HG03066 (cell line): ENCODE measurements around the gene RXRA.

Experiments used
- ATAC-seq: cut with Tn5 transposase; IDR thresholded peaks from one replicate; pipeline ENCODE4 v1.9.1; 2021; ENCODE audit warnings: low read depth; ENCODE audit not compliant: unreplicated experiment

RXRA gene

GRCh38 chr9:134408389-134408788, 82.1 kb downstream of the RXRA start:
- no peak for ATAC-seq

- ATAC-seq = no peak
These were observed 82.9 kb downstream of the RXRA start for GRCh38 chr9:134408939-134409737.

GRCh38 chr9:134410071-134410834, 84.0 kb downstream of the RXRA start:
- no peak for ATAC-seq

GRCh38 chr9:134410835-134411217, 84.6 kb downstream of the RXRA start:
- no peak for ATAC-seq

- ATAC-seq = no peak
These were observed 85.4 kb downstream of the RXRA start for GRCh38 chr9:134411440-134412297.

GRCh38 chr9:134412298-134412711, 86.0 kb downstream of the RXRA start:
- ATAC-seq = no peak

- no peak for ATAC-seq
These were observed 87.0 kb downstream of the RXRA start for GRCh38 chr9:134413112-134413715.

- ATAC-seq = no peak
These were observed 87.8 kb downstream of the RXRA start for GRCh38 chr9:134413890-134414623.

- no peak for ATAC-seq
These were observed 88.7 kb downstream of the RXRA start for GRCh38 chr9:134414900-134415425.

GRCh38 chr9:134416385-134417015, 90.2 kb downstream of the RXRA start:
- no peak for ATAC-seq

- no peak for ATAC-seq
These were observed 92.1 kb downstream of the RXRA start for GRCh38 chr9:134418354-134418753.

GRCh38 chr9:134419000-134419683, 92.9 kb downstream of the RXRA start:
- no peak for ATAC-seq

GRCh38 chr9:134419684-134420076, 93.4 kb downstream of the RXRA start:
- no peak for ATAC-seq

GRCh38 chr9:134420281-134420845, 94.1 kb downstream of the RXRA start:
- ATAC-seq = no peak

GRCh38 chr9:134420974-134421432, 94.7 kb downstream of the RXRA start:
- no peak for ATAC-seq

GRCh38 chr9:134421888-134422287, 95.6 kb downstream of the RXRA start:
- ATAC-seq = no peak

- ATAC-seq = no peak
These were observed 96.2 kb downstream of the RXRA start for GRCh38 chr9:134422301-134423090.
